HG03139 (cell line): Measurements from ENCODE around the gene CDH4.

Experiments
- ATAC-seq: cut with Tn5 transposase; IDR thresholded peaks from one replicate; pipeline ENCODE4 v1.9.1; 2021; ENCODE audit not compliant: unreplicated experiment

The CDH4 gene

DNA sequence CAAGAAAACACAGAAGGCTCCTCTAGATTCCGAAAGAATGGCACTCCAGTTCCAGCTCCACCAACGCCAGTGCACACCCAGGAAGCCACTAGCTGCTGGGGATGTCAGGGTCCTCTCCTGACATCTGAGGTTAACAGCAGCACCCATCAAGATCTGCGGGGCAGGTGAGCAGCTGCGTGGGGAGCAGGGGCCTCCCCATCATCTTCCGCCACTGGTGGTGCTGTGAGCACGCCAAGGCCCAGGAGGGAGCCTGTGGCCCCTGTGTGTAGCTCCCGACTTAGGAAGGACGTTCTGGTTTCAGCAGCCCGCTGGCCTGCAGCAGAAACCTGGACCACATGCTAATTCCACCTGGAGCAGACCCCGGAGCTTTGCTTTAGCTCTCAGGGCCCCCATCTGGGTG is 427.4 kb downstream of the CDH4 start:
- no peak for ATAC-seq

DNA sequence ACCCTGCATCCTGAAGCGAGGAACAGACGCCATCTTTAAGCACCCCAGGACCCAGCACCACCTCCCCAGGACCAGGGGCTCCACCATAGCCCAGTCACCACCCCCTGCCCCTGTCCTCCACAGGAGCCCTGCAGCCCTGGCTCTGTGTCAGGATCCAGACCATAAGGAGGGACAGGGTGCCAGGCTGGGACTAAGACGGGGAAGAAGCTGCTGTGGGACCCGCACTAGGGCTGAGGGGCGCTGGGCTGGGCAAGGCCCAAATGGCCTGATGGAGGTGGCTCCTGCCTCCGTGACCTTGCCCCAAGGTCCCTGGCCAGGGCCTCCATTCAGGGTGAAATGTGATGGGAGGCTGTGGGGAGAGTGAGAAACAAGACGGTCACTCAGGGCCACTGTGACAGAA is 428.0 kb downstream of the CDH4 start:
- no peak for ATAC-seq

DNA sequence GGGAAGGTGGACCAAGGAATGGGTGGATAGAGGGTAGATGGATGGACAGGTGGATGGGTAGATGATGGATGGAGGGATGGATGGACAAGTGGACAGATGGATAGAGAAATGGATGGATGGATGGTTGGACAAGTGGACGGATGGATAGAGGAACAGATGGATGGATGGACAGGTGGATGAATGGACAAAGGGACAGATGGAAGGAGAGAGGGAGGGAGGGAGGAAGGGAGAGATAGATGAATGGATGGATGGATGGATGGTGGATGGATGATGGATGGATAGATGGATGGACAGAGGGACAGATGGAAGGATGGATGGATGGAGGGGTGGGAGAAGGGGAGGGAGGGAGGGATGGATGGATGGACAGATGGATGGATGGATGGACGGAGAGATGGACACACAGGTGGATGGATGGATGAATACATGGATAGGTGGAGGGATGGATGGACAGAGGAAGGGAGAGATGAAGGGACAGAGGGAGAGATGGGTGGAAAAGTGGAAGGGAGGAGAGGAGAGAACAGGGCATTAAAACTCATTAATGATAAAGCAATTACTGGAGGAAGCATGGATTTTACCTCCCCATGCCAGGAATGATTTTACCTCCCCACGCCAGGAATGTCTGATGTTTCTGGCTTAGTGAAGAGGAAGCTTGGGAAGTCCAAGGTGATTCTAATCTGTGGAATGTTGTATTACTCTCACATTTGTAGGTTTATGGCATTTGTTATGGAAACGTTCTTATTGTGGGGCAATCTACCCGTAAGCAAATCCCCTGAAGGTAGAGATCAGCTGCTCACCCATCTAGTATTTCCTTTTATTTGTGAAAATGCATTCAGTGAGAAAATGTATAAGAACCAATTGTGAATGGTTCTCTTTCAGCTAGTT is 430.3 kb downstream of the CDH4 start:
- ATAC-seq = no peak

GRCh38 chr20:61682996-61683681 is 431.1 kb downstream of the CDH4 start:
- ATAC-seq = no peak

DNA sequence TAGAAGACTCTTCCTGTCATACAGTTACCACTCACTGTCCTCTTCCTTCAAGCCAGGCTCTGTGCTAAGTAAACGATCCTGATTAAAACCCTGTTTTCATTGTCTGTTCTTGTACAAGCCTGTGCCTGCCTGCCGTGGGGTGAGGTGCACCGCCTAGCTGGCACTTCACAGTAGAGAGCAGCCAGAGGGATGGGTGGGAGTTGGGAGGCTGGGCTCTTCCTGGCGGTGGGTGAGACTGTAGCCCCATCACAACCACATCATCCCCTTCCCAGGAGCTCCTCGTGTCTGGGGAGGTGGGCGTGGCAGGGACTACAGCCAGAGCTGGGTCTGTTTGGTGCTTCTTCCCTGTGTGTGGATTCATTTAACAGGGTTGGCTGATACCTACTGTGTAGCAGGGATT is 431.7 kb downstream of the CDH4 start:
- no peak for ATAC-seq

GRCh38 chr20:61684136-61684535 is 432.1 kb downstream of the CDH4 start:
- ATAC-seq = no peak

DNA sequence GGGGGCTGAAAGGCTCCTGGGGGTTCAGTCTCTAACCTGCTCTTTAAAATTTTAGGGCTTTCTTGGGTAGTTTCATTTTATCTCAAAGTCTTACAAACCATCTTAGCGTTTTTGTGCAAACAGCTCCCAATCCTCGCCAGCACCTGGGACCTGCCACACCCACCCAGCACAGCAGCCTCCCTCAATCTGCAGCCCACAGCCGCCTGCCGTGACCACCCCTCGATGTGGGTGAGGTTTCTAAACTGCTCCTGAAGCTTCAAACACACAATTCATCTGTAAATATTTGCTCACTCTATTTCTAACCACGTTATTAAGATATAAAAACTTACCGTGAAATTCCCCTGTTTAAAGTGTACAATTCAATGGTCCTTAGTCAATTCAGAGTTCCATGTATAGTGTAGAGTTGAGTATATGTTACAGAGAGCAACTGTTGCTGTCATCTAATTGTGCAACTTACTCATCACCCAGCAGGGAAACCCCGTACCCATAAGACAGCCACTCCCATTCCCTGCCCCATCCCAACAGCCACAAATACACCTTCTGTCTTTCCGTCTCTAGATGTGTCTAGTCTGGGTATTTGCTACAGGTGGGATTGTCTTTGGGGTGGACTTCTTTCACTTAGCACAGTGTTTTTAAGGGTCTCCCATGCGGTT is 432.6 kb downstream of the CDH4 start:
- ATAC-seq = no peak

DNA sequence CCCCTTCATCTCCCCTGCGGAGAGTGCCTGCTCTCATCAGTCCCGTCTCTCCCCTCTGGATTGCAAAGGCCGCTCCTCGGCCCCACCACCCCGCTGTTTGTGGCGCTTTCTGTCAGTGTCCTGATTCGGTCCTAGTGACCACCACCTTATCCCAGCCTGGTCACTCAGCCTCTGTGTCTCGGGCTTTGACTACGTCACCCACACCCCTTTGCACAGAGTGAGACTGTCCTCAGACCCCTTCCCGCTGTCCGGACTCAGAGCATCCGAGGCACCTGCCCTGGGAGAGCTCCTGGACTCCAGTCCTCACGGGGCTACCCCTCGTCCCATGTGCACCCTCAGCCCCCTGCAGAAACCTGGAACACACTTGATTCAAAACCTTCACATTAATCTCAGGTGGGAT is 433.4 kb downstream of the CDH4 start:
- ATAC-seq = no peak

- no peak for ATAC-seq
These were observed 434.2 kb downstream of the CDH4 start for GRCh38 chr20:61686051-61686936.

DNA sequence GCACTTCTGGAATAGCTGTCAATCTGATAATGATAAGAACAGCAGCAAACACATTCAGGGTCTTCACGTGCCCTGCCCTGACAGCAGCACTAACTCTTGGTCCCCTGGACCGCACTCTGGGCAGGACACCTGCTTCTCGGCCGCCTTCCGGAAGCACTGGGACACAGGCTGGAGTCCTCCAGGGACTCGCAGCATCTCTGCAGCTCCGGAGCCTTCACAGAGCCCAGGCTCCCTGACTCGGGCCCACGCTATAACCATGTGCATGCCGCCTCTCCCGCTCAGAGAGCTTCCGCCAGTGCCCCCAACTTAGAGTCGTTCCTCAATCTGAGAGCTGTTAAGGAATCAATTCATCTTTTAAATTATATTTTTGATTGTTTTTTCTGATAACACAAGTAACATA is 436.4 kb downstream of the CDH4 start:
- no peak for ATAC-seq

DNA sequence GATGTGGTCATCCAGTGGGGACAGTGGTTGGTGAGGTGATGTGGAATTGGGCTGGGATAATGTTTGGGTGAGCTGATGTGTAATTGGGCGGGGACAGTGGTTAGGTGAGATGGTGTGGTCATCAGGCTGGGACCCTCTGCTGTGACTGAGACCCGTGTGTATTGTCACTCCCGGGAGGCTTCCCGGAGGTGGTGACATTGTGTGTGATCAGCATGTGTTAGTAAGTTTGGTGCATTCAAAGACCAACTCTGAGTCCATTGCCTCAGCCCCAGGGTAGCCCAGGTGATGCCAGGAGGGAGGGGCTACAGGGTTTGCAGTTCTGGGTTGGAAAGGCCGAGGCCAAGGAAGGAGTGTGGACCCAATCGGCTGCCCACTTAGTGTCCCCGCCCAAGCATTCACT is 438.1 kb downstream of the CDH4 start:
- no peak for ATAC-seq

DNA sequence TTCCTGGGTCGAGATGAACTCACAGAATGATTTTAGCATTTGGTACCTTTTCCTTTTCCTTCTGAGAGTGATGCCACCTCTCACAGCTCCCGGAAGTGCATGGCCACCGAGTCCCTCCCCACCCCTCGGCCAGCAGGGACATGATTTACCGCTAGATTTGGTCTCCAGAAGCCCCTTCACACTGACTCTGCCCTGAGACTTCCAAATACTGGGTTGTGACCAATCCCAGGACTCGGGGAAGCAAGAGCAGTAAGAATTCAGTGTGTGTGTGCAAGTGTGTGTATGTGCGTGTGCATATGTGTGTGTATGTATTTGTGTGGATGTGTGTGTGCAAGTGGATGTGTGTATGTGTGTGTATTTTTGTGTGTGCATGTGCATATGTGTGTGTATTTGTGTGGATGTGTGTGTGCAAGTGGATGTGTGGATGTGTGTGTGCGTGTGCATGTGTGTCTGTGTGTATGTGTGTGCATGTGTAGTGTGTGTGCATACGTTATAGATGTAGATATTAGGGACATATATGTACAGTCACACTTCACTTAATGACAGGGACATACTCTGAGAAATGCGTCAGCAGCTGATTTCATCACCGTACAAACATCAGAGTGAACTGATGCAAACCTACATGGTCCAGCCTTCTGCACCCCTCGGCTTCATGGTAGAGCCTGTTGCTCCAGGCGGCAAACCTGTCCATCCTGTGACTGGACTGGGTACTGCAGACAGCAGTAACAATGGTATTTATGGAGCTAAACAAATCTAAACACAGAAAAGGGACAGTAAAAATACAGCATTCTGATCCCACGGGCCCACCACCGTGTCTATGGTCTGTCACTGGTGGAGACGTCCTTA is 439.2 kb downstream of the CDH4 start:
- no peak for ATAC-seq

DNA sequence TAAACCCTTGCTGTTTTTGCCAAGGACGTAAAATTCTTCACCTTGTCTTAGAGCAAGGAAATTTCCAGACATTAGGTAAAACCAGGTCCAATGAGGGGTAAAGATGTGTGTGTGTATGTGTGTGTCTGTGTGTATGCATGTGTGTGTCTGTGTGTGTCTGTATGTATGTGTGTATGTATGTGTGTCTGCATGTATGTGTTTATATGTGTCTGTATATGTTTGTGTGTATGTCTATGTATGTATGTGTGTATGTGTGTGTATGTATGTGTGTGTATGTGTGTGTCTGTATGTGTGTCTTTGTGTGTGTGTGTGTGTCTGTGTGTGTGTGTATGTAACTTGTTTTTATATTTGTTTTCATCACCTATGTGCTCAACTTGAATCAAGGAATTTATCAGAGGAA is 439.9 kb downstream of the CDH4 start:
- no peak for ATAC-seq

- ATAC-seq = no peak
These were observed 440.4 kb downstream of the CDH4 start for GRCh38 chr20:61692479-61692878.

GRCh38 chr20:61693055-61693600 is 441.1 kb downstream of the CDH4 start:
- no peak for ATAC-seq

DNA sequence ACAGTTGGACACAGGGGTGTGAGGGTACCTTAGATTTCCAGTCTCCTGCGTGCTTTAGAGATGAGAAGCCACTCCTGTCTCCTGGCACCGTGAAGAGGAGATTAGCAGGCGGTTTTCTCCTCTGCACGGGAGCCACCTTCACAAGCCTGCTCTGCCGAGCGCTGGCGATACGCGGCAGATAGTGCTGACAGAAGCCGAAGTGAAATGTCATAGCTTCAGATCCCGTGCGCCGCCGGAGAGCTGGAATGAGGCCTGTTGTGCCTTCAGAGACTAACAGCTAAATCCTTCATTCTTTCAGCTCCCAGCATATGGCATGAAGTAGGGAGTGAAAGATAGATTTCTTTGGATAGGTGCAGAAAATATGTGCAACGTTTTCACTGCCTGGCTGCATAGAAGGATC is 442.6 kb downstream of the CDH4 start:
- no peak for ATAC-seq

GRCh38 chr20:61695741-61696140 is 443.7 kb downstream of the CDH4 start:
- no peak for ATAC-seq

- no peak for ATAC-seq
These were observed 444.2 kb downstream of the CDH4 start for GRCh38 chr20:61696181-61696735.
